Right lobe of liver (tissue), 6 donors: ENCODE measurements around the gene ECM2. TPM values are rescaled to one million over a fixed set of nuclear protein-coding genes. Genes with fewer than 3 reads are reported as not detected.

Source experiments
- ATAC-seq, 4 donors: fragments of 200-7000 bp; cut with Tn5 transposase; one replicate each; pipeline ENCODE4 v1.9.1; 2020; ENCODE audit warnings: mild to moderate bottlenecking in 4 of 4, moderate library complexity in 4 of 4
- DNase-seq, 3 donors: peaks; one replicate each; pipeline ENCODE4 v3.0.0-alpha.2; 2020
- H3K27ac ChIP-seq, 3 donors: fragments of 200-600 bp; one replicate each; pipeline ENCODE4 v1.8.0; 2022
- H3K27me3 ChIP-seq, 2 donors: fragments of 200-600 bp; one replicate each; pipeline ENCODE4 v1.8.0; 2022
- H3K36me3 ChIP-seq, 4 donors: fragments of 200-600 bp; sonication (generic) in 1 of 4; one replicate each; pipeline versions ENCODE4 v1.5.1 to v1.8.0; 2017 to 2022; ENCODE audit warnings: control low read depth in 1 of 4
- H3K4me1 ChIP-seq, 4 donors: fragments of 200-600 bp; sonication (generic) in 1 of 4; one replicate each; pipeline versions ENCODE4 v1.5.1 to v1.8.0; 2017 to 2022; ENCODE audit warnings: control low read depth in 1 of 4
- H3K4me3 ChIP-seq, 3 donors: fragments of 200-600 bp; one replicate each; pipeline ENCODE4 v1.8.0; 2022
- H3K9me3 ChIP-seq, 4 donors: fragments of 200-600 bp; sonication (generic) in 1 of 4; one replicate each; pipeline versions ENCODE4 v1.5.1 to v1.8.0; 2017 to 2022; ENCODE audit warnings: control low read depth in 1 of 4
- CTCF ChIP-seq, 4 donors: fragments of 200-600 bp in 3 of 4; fragments of 450-650 bp in 1 of 4; IDR thresholded peaks; one replicate each; pipeline versions ENCODE4 v1.5.1 to v1.8.0; 2016 to 2022; ENCODE audit warnings: antibody characterized with exemption in 4 of 4, mild to moderate bottlenecking in 2 of 4
- POLR2A ChIP-seq: fragments of 450-650 bp; IDR thresholded peaks from one replicate; pipeline ENCODE4 v1.6.1; 2017; ENCODE audit warnings: antibody characterized with exemption, mild to moderate bottlenecking
- WGBS: methylation state at CpG from one replicate; pipeline ENCODE4 v1.1.6; 2018; ENCODE audit warnings: low coverage, low lambda C conversion rate; ENCODE audit not compliant: insufficient coverage; ENCODE audit errors: missing lambda C conversion rate; 5-methylcytosine and 5-hydroxymethylcytosine counted together
- intact Hi-C, 2 donors: fragments of 100-400 bp; cut with DNase I; formaldehyde crosslinking; loops; one replicate each; pipeline versions ENCODE4 v1.11.2 to v1.14.1; 2022
- total RNA-seq, 6 experiments: library from RNA; depleted of rRNA in 2 of 6; stranded (reverse); fragments of >200 nt in 2 of 6; fragmentation: NEBNext Ultra II Directional in 3 of 6; extraction: Animal tissue kit (Norgen Biotek cat#: 25700) in 3 of 6; gene quantifications; one replicate each; pipeline versions ENCODE4 v1.1.0 to v1.2.4, GENCODE V29; 2016 to 2023
- donor health status: DM: no; HTN: yes; CAD: no.
- donor health status: DM: no; HTN: no; CAD: no.
- donor health status: DM: no; HTN: no; CAD: no.
- donor health status: DM: no; HTN: yes; CAD: no.
- donor health status: DM: no; HTN: yes; CAD: no.

Gene ECM2
- total RNA-seq, 6 experiments from 2014 or later, result 19.0 to 27.1 (median 22.4) TPM

GRCh38 chr9:92529124-92529523 is 6.7 kb downstream of the ECM2 start:
- TF ChIP-seq CTCF (IDR thresholded peaks at IDR 0.05) (no peak), POLR2A (no peak)
- Histone ChIP-seq H3K4me3 (no peak overlapping the region), H3K27ac (no peak overlapping the region), H3K27me3 (no peaks in the 10 kb centered on the region), H3K4me1 (peaks cover 0 to 11% (median 0%) of the 10 kb centered on the region in 4 donors), H3K9me3 (no peaks in the 10 kb centered on the region), H3K36me3 (no peaks in the 10 kb centered on the region)
- DNase-seq, result no peak
- intact Hi-C loops, result no loop called here
- WGBS, result 90% methylated on average over 3 of the region's 3 CpGs
- no peak for ATAC-seq

GRCh38 chr9:92528522-92528849 is 7.3 kb downstream of the ECM2 start:
- ATAC-seq (peak in 1 of 4 donors; percentile 30), DNase-seq (no peak)
- no peak overlapping the region for H3K4me3 ChIP-seq
- intact Hi-C loops, result no loop called here
- H3K4me1 ChIP-seq, result peaks cover 0 to 5% (median 0%) of the 10 kb centered on the region in 4 donors
- H3K27me3 ChIP-seq, result no peaks in the 10 kb centered on the region
- no peaks in the 10 kb centered on the region for H3K36me3 ChIP-seq
- H3K27ac ChIP-seq, result no peak overlapping the region
- TF ChIP-seq CTCF (IDR thresholded peaks at IDR 0.05), result no peak
- no peak for TF ChIP-seq POLR2A
- WGBS, result 75% methylated on average over 1 of the region's 1 CpG
- no peaks in the 10 kb centered on the region for H3K9me3 ChIP-seq

- H3K4me1 ChIP-seq, result peaks cover 0 to 5% (median 0%) of the 10 kb centered on the region in 4 donors
- no peak for DNase-seq
- WGBS, result 85% methylated on average over 4 of the region's 4 CpGs
- peak in 3 of 4 donors; percentile 25 to 65 (median 39) for ATAC-seq
- H3K27ac ChIP-seq, result no peak overlapping the region
- intact Hi-C loops, result no loop called here
- no peaks in the 10 kb centered on the region for H3K9me3 ChIP-seq
- no peak overlapping the region for H3K4me3 ChIP-seq
- H3K36me3 ChIP-seq, result no peaks in the 10 kb centered on the region
- no peaks in the 10 kb centered on the region for H3K27me3 ChIP-seq
- no peak for TF ChIP-seq CTCF (IDR thresholded peaks at IDR 0.05)
- TF ChIP-seq POLR2A, result no peak
Observed at GRCh38 chr9:92527832-92528521, 7.8 kb downstream of the ECM2 start.

GRCh38 chr9:92527291-92527828 is 8.4 kb downstream of the ECM2 start:
- WGBS, result 89% methylated on average over 1 of the region's 2 CpGs
- ATAC-seq, result no peak
- no peaks in the 10 kb centered on the region for H3K27me3 ChIP-seq
- no peak overlapping the region for H3K27ac ChIP-seq
- intact Hi-C loops, result no loop called here
- DNase-seq, result no peak
- TF ChIP-seq POLR2A (no peak), CTCF (IDR thresholded peaks at IDR 0.05) (no peak)
- no peaks in the 10 kb centered on the region for H3K36me3 ChIP-seq
- H3K4me1 ChIP-seq, result peaks cover 0 to 5% (median 0%) of the 10 kb centered on the region in 4 donors
- no peak overlapping the region for H3K4me3 ChIP-seq
- no peaks in the 10 kb centered on the region for H3K9me3 ChIP-seq
